Erythroblast (primary cell): ENCODE results near the gene MORN3.

ENCODE experiments used
- GATA1 ChIP-seq: IDR thresholded peaks from 2 replicates; pipeline ENCODE4 v1.6.1; 2011; ENCODE audit warnings: low read depth, mild to moderate bottlenecking, control low read depth, low read length, moderate library complexity
- POLR2A ChIP-seq: IDR thresholded peaks from 2 replicates; pipeline ENCODE4 v1.6.1; 2011; ENCODE audit warnings: mild to moderate bottlenecking, low read length

GRCh38 chr12:121611306-121611705 lies 58.1 kb downstream of the MORN3 start:
- no peak for TF ChIP-seq POLR2A
- TF ChIP-seq GATA1 = no peak
